ENCODE measurements around the gene DUT. TPM values are rescaled to one million over a fixed set of nuclear protein-coding genes. Genes with fewer than 3 reads are reported as not detected.

The DUT gene
- total RNA-seq, 4 donors from 2014 or later, result 76.2 to 155 (median 80.9) TPM

DNA sequence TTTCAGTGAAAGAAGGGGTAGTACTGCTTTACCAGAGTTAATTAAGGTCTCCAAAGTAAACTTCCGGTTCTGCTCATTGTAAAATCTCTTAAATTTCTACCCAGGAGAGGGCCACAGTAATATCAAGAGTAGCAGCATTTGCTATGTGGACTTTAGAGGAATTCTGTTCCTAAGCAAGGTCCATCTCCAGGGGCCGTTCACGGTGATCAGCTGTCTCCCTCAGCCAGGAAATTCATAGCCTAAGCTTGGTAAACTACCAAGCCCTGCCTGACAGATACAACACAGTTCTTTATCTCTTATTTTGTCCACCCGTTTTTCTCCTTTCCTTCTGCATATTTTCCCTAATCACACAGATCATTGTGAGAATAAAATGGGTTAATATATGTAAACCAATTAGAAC, 2.3 kb downstream of the DUT start:
- WGBS, 2 donors (ENCODE audit: low coverage in 1 of 2), result 29 to 46% methylated on average over 4 of the region's 4 CpGs
- no peak for ATAC-seq

GRCh38 chr15:48334260-48334659, 3.0 kb downstream of the DUT start:
- H3K4me3 ChIP-seq, result no peak overlapping the region
- no peak overlapping the region for H3K27ac ChIP-seq
- 73 to 80% methylated on average over 2 of the region's 2 CpGs for WGBS, 2 donors (ENCODE audit: low coverage in 1 of 2)
- H3K27me3 ChIP-seq, result no peaks in the 10 kb centered on the region
- no peak for ATAC-seq
- H3K4me1 ChIP-seq, result peaks cover 3 to 35% (median 16%) of the 10 kb centered on the region in 3 donors
- no peak for TF ChIP-seq CTCF (IDR thresholded peaks at IDR 0.05)
- no peak for TF ChIP-seq POLR2AphosphoS5 (IDR thresholded peaks at IDR 0.05)
- no peak for TF ChIP-seq EP300 (IDR thresholded peaks at IDR 0.05)
- H3K9me3 ChIP-seq, result no peaks in the 10 kb centered on the region
- peaks cover 3 to 61% of the 10 kb centered on the region in 2 donors for H3K36me3 ChIP-seq

More for the DNA sequence above, 2.3 kb downstream of the DUT start:
- Histone ChIP-seq H3K27me3 (no peaks in the 10 kb centered on the region), H3K36me3 (peaks cover 3 to 54% of the 10 kb centered on the region in 2 donors), H3K4me3 (no peak overlapping the region), H3K9me3 (no peaks in the 10 kb centered on the region), H3K4me1 (peaks cover 3 to 35% (median 16%) of the 10 kb centered on the region in 3 donors), H3K27ac (no peak overlapping the region)
- TF ChIP-seq CTCF (IDR thresholded peaks at IDR 0.05), result no peak
- TF ChIP-seq POLR2A (IDR thresholded peaks at IDR 0.05), result no peak
- TF ChIP-seq POLR2AphosphoS5 (IDR thresholded peaks at IDR 0.05), result no peak
- TF ChIP-seq EP300 (IDR thresholded peaks at IDR 0.05), result no peak

DNA sequence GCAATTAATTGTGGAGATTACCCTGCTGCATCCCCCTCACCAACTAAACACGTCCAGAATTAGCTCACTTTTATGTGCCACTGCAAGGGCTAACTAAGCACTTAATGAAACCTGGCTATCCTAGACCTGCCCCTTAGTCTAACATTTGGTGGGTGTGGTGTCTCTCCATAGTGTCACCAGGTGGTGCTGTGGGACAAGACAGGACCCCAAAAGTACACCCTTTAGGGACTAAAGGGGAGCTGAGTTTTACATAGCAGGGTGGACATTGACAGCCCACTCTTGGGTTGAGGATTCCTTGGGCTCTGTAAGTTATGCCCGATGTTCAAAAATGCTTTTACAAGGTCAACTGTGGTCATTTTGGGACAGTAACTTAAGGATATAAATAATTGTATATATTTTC, 5.7 kb downstream of the DUT start:
- H3K27me3 ChIP-seq, result no peaks in the 10 kb centered on the region
- H3K36me3 ChIP-seq, result peaks cover 3 to 88% of the 10 kb centered on the region in 2 donors
- no peak for ATAC-seq
- H3K4me3 ChIP-seq, result no peak overlapping the region
- WGBS, 2 donors (ENCODE audit: low coverage in 1 of 2), result 85 to 100% methylated on average over 1 to 2 of the region's 2 CpGs
- H3K9me3 ChIP-seq, result no peaks in the 10 kb centered on the region
- H3K4me1 ChIP-seq, result peaks cover 3 to 20% (median 9%) of the 10 kb centered on the region in 3 donors
- TF ChIP-seq CTCF (IDR thresholded peaks at IDR 0.05), result peak in 1 of 4 experiments; percentile 25
- no peak for TF ChIP-seq POLR2A (IDR thresholded peaks at IDR 0.05)
- H3K27ac ChIP-seq, result no peak overlapping the region

DNA sequence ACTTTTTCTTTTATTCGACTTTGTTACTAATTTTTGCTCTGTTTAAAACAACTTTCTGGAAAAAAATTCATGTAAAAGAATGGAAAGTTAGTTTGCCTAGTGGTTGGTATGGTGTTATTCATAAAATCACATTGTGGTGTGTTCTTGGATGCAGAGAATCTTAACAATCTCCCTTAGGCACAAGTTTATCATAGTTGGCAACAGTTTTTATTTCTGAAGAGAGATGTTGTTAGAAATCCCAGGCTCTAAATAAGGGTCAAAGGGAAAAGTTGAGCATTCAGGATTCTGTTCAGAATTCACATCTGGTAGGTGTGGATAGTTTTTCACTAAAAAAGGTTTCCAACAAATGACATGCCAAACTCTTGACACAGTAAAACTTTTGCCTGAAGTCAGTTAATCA, 6.4 kb downstream of the DUT start:
- no peaks in the 10 kb centered on the region for H3K27me3 ChIP-seq
- 67 to 75% methylated on average over 1 of the region's 1 CpG for whole genome bisulfite sequencing, 2 donors (ENCODE audit: low coverage in 1 of 2)
- no peak overlapping the region for H3K27ac ChIP-seq
- H3K36me3 ChIP-seq, result peaks cover 3 to 94% of the 10 kb centered on the region in 2 donors
- H3K4me3 ChIP-seq, result no peak overlapping the region
- no peak for ATAC-seq
- peaks cover under 1 to 13% (median 3%) of the 10 kb centered on the region in 3 donors for H3K4me1 ChIP-seq
- TF ChIP-seq POLR2A (IDR thresholded peaks at IDR 0.05) (no peak), EP300 (IDR thresholded peaks at IDR 0.05) (no peak), POLR2AphosphoS5 (IDR thresholded peaks at IDR 0.05) (no peak), CTCF (IDR thresholded peaks at IDR 0.05) (no peak)
- no peaks in the 10 kb centered on the region for H3K9me3 ChIP-seq

GRCh38 chr15:48340111-48340510, 8.9 kb downstream of the DUT start:
- H3K9me3 ChIP-seq, result no peaks in the 10 kb centered on the region
- no peak overlapping the region for H3K27ac ChIP-seq
- no peak for TF ChIP-seq EP300 (IDR thresholded peaks at IDR 0.05)
- peaks cover 3 to 90% of the 10 kb centered on the region in 2 donors for H3K36me3 ChIP-seq
- WGBS, 2 donors (ENCODE audit: low coverage in 1 of 2), result 75 to 100% methylated on average over 1 to 4 of the region's 4 CpGs
- no peaks in the 10 kb centered on the region for H3K4me1 ChIP-seq
- no peaks in the 10 kb centered on the region for H3K27me3 ChIP-seq
- no peak for ATAC-seq
- no peak overlapping the region for H3K4me3 ChIP-seq
